GM12864 (cell line): ENCODE results near the gene ADCK1.

Source experiments
- DNase-seq: peaks from one replicate; pipeline ENCODE4 v3.0.0-alpha.2; 2011; ENCODE audit warnings: low read depth
- H3K4me3 ChIP-seq: 2 replicates; pipeline ENCODE4 v1.5.1; 2011; ENCODE audit warnings: mild to moderate bottlenecking, low read depth, low read length, control low read depth
- TF ChIP-seq, protein P1 (sequence below): IDR thresholded peaks from 2 replicates; pipeline ENCODE4 v1.5.1; 2011; ENCODE audit warnings: low read depth, mild to moderate bottlenecking, moderate library complexity, low read length, control low read depth, inconsistent platforms; ENCODE audit errors: missing control alignments

The ADCK1 gene

GRCh38 chr14:77866932-77867331 is 67.0 kb downstream of the ADCK1 start:
- TF ChIP-seq, protein P1, sequence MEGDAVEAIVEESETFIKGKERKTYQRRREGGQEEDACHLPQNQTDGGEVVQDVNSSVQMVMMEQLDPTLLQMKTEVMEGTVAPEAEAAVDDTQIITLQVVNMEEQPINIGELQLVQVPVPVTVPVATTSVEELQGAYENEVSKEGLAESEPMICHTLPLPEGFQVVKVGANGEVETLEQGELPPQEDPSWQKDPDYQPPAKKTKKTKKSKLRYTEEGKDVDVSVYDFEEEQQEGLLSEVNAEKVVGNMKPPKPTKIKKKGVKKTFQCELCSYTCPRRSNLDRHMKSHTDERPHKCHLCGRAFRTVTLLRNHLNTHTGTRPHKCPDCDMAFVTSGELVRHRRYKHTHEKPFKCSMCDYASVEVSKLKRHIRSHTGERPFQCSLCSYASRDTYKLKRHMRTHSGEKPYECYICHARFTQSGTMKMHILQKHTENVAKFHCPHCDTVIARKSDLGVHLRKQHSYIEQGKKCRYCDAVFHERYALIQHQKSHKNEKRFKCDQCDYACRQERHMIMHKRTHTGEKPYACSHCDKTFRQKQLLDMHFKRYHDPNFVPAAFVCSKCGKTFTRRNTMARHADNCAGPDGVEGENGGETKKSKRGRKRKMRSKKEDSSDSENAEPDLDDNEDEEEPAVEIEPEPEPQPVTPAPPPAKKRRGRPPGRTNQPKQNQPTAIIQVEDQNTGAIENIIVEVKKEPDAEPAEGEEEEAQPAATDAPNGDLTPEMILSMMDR = no peak
- no peak for DNase-seq
- H3K4me3 ChIP-seq = no peak overlapping the region

DNA sequence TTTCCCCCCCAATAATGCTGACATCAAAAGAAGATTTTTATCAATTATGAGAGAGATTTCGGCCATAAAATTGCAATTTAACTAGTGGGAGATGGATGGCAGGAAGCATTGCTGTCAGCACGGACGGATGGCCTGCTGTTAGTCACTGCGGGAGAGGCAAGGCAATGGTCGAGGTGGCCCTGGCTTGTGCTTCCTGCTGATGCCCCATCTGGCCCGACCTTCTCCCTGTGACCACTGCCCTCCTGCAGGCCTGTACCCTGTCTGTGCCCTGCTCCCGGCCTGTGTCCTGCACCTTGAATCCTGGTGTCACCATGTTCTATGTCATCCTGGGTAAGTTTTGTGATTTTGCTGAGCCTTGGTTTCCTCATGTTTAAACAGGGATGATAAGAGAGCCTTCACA is 67.6 kb downstream of the ADCK1 start:
- TF ChIP-seq, protein P1 = no peak
- no peak overlapping the region for H3K4me3 ChIP-seq
- DNase-seq = no peak

DNA sequence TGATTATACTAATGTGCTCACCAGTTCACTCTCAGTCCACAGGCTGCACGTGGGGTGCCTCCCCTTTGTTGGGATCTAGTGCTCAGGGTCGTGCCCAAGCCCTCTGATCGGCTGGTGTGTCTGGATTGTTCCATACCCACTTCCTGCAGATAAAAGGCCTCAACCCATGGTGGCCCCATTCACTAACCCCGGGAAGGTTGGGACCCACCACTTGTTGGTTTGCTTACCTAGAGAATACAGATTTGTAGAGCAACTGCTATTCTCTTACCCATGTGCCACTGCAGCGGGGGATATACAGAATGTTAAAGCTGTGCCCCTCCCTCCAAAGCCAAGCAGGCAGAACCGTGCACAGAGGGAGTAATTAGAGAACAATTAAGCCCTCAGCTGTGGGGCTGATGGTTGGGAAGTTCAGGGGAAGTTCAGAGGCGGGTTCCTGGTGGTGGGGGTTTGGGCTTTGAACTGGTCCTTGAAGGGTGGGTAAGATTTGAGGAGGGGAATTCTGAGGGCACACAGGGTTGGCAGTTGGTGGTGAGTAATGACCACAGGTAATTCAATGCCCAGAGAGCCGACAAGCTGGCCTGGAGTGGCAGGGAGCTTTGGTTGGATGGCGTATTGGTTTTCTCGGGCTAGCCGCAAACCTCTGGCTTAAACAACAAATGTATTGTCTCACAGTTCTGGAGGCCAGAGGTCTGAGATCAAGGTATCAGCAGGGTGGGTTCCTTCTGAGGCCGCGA is 68.8 kb downstream of the ADCK1 start:
- no peak overlapping the region for H3K4me3 ChIP-seq
- no peak for DNase-seq
- TF ChIP-seq, protein P1 = no peak

DNA sequence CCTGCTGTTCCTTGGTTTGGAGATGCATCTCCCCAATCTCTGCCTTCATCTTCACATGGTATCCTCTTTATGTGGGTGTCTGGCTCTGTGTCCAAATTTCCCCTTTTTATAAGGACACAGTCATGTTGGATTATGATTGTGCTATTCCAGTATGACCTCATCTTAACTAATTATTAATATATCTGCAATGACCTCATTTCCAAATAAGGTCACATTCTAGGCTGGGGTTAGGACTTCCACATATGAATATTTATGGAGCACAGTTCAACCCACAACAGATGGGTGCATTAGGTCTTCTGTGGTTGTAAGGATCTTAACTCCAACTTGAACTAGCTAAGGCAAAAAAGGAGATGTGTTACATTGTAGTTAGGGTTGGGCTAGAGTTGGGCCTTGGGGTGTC is 69.4 kb downstream of the ADCK1 start:
- DNase-seq = no peak
- TF ChIP-seq, protein P1 = no peak

DNA sequence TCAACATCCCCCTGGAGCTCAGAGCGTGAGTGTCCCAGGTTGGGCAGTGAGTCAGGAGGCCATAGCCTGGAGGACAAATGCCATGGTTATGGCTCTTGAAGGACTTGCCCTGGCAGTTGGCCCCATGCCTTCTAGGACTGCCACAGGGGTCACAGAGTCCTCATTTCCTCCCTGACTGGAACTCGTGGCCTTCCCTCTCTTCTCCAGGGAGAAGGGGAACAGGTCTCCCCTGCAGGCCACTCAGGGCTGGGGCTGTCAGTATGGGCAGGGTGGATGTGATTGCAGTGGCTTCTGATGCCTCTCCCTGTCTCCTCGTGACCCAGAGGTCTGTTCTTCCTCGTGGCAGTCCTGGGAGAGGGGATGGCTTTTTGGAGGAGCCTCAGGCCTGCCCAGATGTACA is 70.7 kb downstream of the ADCK1 start:
- TF ChIP-seq, protein P1 = no peak
- DNase-seq = no peak

More for the DNA sequence above, 69.4 kb downstream of the ADCK1 start:
- H3K4me3 ChIP-seq = no peak overlapping the region

GRCh38 chr14:77872152-77872551 is 72.2 kb downstream of the ADCK1 start:
- TF ChIP-seq, protein P1 = no peak
- no peak overlapping the region for H3K4me3 ChIP-seq
- DNase-seq = no peak

More for the DNA sequence above, 70.7 kb downstream of the ADCK1 start:
- H3K4me3 ChIP-seq = no peak overlapping the region

DNA sequence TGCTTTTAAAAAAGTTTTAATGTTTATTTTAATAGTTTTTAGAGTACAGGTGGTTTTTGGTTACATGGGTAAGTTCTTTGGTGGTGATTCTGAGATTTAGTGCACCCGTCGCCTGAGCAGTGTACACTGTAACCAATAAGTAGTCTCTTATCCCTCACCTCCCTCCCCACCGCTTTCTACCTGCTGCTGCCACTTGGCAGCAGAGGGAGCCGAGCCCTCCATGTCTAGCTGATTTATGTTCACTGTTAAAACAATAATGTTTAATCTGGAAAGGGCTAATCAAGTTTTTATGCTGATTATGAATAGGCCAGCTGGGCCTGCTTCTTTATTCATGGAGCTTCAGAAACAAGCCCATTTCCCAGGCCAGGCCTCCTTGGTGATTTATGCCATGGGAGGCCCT is 73.1 kb downstream of the ADCK1 start:
- H3K4me3 ChIP-seq = no peak overlapping the region
- no peak for DNase-seq
- TF ChIP-seq, protein P1 = no peak
